ENCODE data around the gene ACO1. TPM values are rescaled to one million over a fixed set of nuclear protein-coding genes. Genes with fewer than 3 reads are reported as not detected.

The ACO1 gene
- total and polyA plus RNA-seq, 2 donors (not counting 3 experiments of a cell fraction or from before 2014, with no cell fraction given) = 51.6 to 54.1 TPM

- TSS peak; percentile 84 for BruUV-seq (replicated peaks)
- H4K20me1 ChIP-seq (replicated peaks; ENCODE audit: control insufficient read depth, extremely low read depth, insufficient read depth, low read length) = no peaks in the 10 kb centered on the region
- no peaks in the 10 kb centered on the region for H3K79me2 ChIP-seq (ENCODE audit: control insufficient read depth, insufficient read depth, low read length)
- CTCF ChIA-PET = interaction anchor here (0.7 to 11.1 kb wide), 17 partner anchors 11 to 537 kb away, joined by 3 to 383 read pairs (median 6); partner anchors contain the start of genes ACO1, RIGI, SMIM27 and TOPORS
- H3K4me1 ChIP-seq (ENCODE audit: control insufficient read depth, extremely low read depth, insufficient read depth, low read length) = peaks cover 34% of the 10 kb centered on the region
- peak overlapping the region in 2 of 3 experiments; percentile 2 to 43 for H3K4me3 ChIP-seq (replicated peaks in 1 of 3; ENCODE audit: insufficient read depth in 1 of 3, low read depth in 1 of 3, low read length in 3 of 3)
- H3K27ac ChIP-seq (ENCODE audit: insufficient read depth, low read depth, low read length) = peak overlapping the region; percentile 93
- peak overlapping the region; percentile 84 for H3K4me2 ChIP-seq (ENCODE audit: insufficient read depth, low read length)
- POLR2A ChIA-PET = interaction anchor here (0.9 to 2.0 kb wide), 4 partner anchors 47 to 594 kb away, joined by 3 to 8 read pairs (median 4); partner anchors contain the start of genes ACO1, DNAJA1 and RIGI
- dilution Hi-C loops (cut with MboI; ENCODE audit: extremely low pct_ligation_motif_present, low sequenced_read_pairs) = no loop called here
- TF ChIP-seq FOS (IDR thresholded peaks at IDR 0.05; ENCODE audit: borderline replicate concordance, insufficient read depth, low read length) = no peak
- TF ChIP-seq GATA2 (IDR thresholded peaks at IDR 0.05; ENCODE audit: insufficient read depth, insufficient read length, low read depth, low read length) = peak; percentile 60
- H3K9ac ChIP-seq (replicated peaks; ENCODE audit: extremely low read depth, insufficient read depth, low read length) = peak overlapping the region; percentile 85
- peaks cover 18 to 23% of the 10 kb centered on the region in 2 experiments for H3K36me3 ChIP-seq (ENCODE audit: control insufficient read depth in 2 of 2, extremely low read depth in 1 of 2, insufficient read depth in 2 of 2, low read length in 2 of 2)
- intact Hi-C loops (cut with micrococcal nuclease) = loop anchor here (1.0 to 5.0 kb wide), 5 partner anchors 8 to 536 kb away; partner anchors contain the start of gene RIGI
- H3K9me3 ChIP-seq (replicated peaks; ENCODE audit: control insufficient read depth, insufficient read depth, low read length) = no peaks in the 10 kb centered on the region
- H3K27me3 ChIP-seq (ENCODE audit: control insufficient read depth in 2 of 2, insufficient read depth in 2 of 2, low read length in 2 of 2) = no peaks in the 10 kb centered on the region
- FAIRE-seq = peak; percentile 15
- DNase-seq (ENCODE audit: low read depth, low spot score) = no peak
- H3K9me1 ChIP-seq (replicated peaks; ENCODE audit: control insufficient read depth, extremely low read depth, insufficient read depth, low read length) = no peaks in the 10 kb centered on the region
- H2AFZ ChIP-seq (ENCODE audit: low read depth, low read length) = peak overlapping the region; percentile 9
These were observed 46.8 kb downstream of the ACO1 start for GRCh38 chr9:32431196-32431595.

DNA sequence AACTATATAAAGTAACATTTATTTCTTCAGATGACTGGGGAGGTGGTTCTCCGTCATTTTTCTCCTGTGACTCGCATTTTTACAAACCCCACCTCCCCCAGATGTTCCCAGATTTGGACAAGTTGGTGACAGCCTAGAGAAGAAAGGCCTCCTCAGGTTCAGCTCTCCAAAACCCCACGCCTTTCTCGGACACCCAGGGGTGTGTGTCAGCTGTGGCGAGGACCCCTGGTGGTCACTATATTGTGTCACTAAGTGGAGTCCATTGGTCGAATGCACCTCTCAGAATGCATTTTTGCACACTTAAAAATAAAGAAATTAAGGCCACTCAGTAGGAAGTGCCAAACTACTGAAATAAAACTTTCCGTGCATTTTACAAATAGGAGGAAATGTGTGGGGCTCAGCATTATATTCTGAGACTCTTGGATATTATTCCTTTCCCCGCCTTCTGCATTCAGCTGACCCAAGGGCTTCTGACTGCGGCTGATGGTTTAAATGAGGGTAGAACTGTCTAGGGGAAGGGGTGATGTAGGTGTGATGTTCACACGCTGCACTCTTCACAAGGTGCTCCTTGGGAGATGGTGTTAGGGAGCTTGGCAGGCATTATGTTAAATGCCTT lies 47.6 kb downstream of the ACO1 start:
- dilution Hi-C loops (cut with MboI; ENCODE audit: extremely low pct_ligation_motif_present, low sequenced_read_pairs) (no loop called here), intact Hi-C loops (cut with micrococcal nuclease) (loop anchor here (1.0 to 5.0 kb wide), 8 partner anchors 9 to 535 kb away; partner anchors contain the start of genes ACO1 and RIGI)
- peak overlapping the region; percentile 85 for H3K9ac ChIP-seq (replicated peaks; ENCODE audit: extremely low read depth, insufficient read depth, low read length)
- POLR2A ChIA-PET = interaction anchor here (0.8 to 2.0 kb wide), 3 partner anchors 48 to 94 kb away, joined by 3 to 8 read pairs (median 4); partner anchors contain the start of genes ACO1 and RIGI
- no TSS peak for BruUV-seq (replicated peaks)
- TF ChIP-seq, protein P1, sequence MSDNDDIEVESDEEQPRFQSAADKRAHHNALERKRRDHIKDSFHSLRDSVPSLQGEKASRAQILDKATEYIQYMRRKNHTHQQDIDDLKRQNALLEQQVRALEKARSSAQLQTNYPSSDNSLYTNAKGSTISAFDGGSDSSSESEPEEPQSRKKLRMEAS (IDR thresholded peaks at IDR 0.05; ENCODE audit: insufficient read depth, insufficient read length) = no peak
- no peak for TF ChIP-seq JUN (IDR thresholded peaks at IDR 0.05; ENCODE audit: borderline replicate concordance, insufficient read depth, insufficient read length, low read depth)
- TF ChIP-seq, protein P2, sequence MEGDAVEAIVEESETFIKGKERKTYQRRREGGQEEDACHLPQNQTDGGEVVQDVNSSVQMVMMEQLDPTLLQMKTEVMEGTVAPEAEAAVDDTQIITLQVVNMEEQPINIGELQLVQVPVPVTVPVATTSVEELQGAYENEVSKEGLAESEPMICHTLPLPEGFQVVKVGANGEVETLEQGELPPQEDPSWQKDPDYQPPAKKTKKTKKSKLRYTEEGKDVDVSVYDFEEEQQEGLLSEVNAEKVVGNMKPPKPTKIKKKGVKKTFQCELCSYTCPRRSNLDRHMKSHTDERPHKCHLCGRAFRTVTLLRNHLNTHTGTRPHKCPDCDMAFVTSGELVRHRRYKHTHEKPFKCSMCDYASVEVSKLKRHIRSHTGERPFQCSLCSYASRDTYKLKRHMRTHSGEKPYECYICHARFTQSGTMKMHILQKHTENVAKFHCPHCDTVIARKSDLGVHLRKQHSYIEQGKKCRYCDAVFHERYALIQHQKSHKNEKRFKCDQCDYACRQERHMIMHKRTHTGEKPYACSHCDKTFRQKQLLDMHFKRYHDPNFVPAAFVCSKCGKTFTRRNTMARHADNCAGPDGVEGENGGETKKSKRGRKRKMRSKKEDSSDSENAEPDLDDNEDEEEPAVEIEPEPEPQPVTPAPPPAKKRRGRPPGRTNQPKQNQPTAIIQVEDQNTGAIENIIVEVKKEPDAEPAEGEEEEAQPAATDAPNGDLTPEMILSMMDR (IDR thresholded peaks at IDR 0.05; ENCODE audit: extremely low read depth in 1 of 2, insufficient read depth in 1 of 2, low read depth in 1 of 2, low read length in 2 of 2) = peak; percentile 63 to 67
- TF ChIP-seq EZH2 (IDR thresholded peaks at IDR 0.05; ENCODE audit: borderline replicate concordance, low read depth, low read length, severe bottlenecking) = no peak
- H3K4me3 ChIP-seq (replicated peaks in 1 of 3; ENCODE audit: insufficient read depth in 1 of 3, low read depth in 1 of 3, low read length in 3 of 3) = no peak overlapping the region
- H3K79me2 ChIP-seq (ENCODE audit: control insufficient read depth, insufficient read depth, low read length) = no peaks in the 10 kb centered on the region
- H3K9me3 ChIP-seq (replicated peaks; ENCODE audit: control insufficient read depth, insufficient read depth, low read length) = no peaks in the 10 kb centered on the region
- FAIRE-seq = peak; percentile 62
- peak overlapping the region; percentile 93 for H3K27ac ChIP-seq (ENCODE audit: insufficient read depth, low read depth, low read length)
- H3K4me1 ChIP-seq (ENCODE audit: control insufficient read depth, extremely low read depth, insufficient read depth, low read length) = peaks cover 34% of the 10 kb centered on the region
- peak overlapping the region; percentile 84 for H3K4me2 ChIP-seq (ENCODE audit: insufficient read depth, low read length)
- CTCF ChIA-PET = interaction anchor here (0.7 to 11.1 kb wide), 20 partner anchors 29 to 537 kb away, joined by 3 to 383 read pairs (median 6); partner anchors contain the start of genes ACO1, RIGI, SMIM27 and TOPORS
- H3K36me3 ChIP-seq (ENCODE audit: control insufficient read depth in 2 of 2, extremely low read depth in 1 of 2, insufficient read depth in 2 of 2, low read length in 2 of 2) = peaks cover 19 to 27% of the 10 kb centered on the region in 2 experiments
- H3K9me1 ChIP-seq (replicated peaks; ENCODE audit: control insufficient read depth, extremely low read depth, insufficient read depth, low read length) = no peaks in the 10 kb centered on the region
- no peak overlapping the region for H2AFZ ChIP-seq (ENCODE audit: low read depth, low read length)
- DNase-seq (ENCODE audit: low read depth, low spot score) = peak; percentile 54
- no peaks in the 10 kb centered on the region for H3K27me3 ChIP-seq (ENCODE audit: control insufficient read depth in 2 of 2, insufficient read depth in 2 of 2, low read length in 2 of 2)
- H4K20me1 ChIP-seq (replicated peaks; ENCODE audit: control insufficient read depth, extremely low read depth, insufficient read depth, low read length) = no peaks in the 10 kb centered on the region

Measured in endothelial cell of umbilical vein (primary cell).